ENCODE results near the gene ODC1.

GRCh38 chr2:10497797-10498251, 49.7 kb upstream of the ODC1 start:
- TF ChIP-seq POLR2A (IDR thresholded peaks at IDR 0.05) (no peak), CTCF (IDR thresholded peaks at IDR 0.05) (no peak), POLR2AphosphoS5 (IDR thresholded peaks at IDR 0.05; ENCODE audit: insufficient read depth in 1 of 2, low read depth in 1 of 2) (peak; percentile 51 to 70)
